GM19351 (cell line): ENCODE data around the gene LRMDA.

Experiments used
- ATAC-seq: cut with Tn5 transposase; IDR thresholded peaks from one replicate; pipeline ENCODE4 v1.9.1; 2021; ENCODE audit warnings: mild to moderate bottlenecking, moderate library complexity; ENCODE audit not compliant: unreplicated experiment

LRMDA gene

GRCh38 chr10:76252733-76253132 lies 821.3 kb downstream of the LRMDA start:
- no peak for ATAC-seq

- no peak for ATAC-seq
These were observed 823.8 kb downstream of the LRMDA start for GRCh38 chr10:76255241-76255640.

- no peak for ATAC-seq
These were observed 826.4 kb downstream of the LRMDA start for GRCh38 chr10:76257816-76258215.

- ATAC-seq, result no peak
These were observed 834.2 kb downstream of the LRMDA start for GRCh38 chr10:76265441-76266113.

- ATAC-seq, result no peak
These were observed 837.1 kb downstream of the LRMDA start for GRCh38 chr10:76268530-76268929.

GRCh38 chr10:76268954-76269353 lies 837.5 kb downstream of the LRMDA start:
- ATAC-seq, result no peak

GRCh38 chr10:76270464-76270863 lies 839.0 kb downstream of the LRMDA start:
- ATAC-seq, result no peak

- no peak for ATAC-seq
These were observed 843.5 kb downstream of the LRMDA start for GRCh38 chr10:76274933-76275332.

- ATAC-seq, result no peak
These were observed 847.5 kb downstream of the LRMDA start for GRCh38 chr10:76278811-76279460.

- no peak for ATAC-seq
These were observed 850.2 kb downstream of the LRMDA start for GRCh38 chr10:76281659-76282058.

GRCh38 chr10:76282061-76283025 lies 850.9 kb downstream of the LRMDA start:
- no peak for ATAC-seq

- ATAC-seq, result no peak
These were observed 852.9 kb downstream of the LRMDA start for GRCh38 chr10:76284351-76284750.

GRCh38 chr10:76285012-76285411 lies 853.6 kb downstream of the LRMDA start:
- ATAC-seq, result no peak

GRCh38 chr10:76285515-76285914 lies 854.1 kb downstream of the LRMDA start:
- ATAC-seq, result no peak

GRCh38 chr10:76286536-76286935 lies 855.1 kb downstream of the LRMDA start:
- no peak for ATAC-seq

GRCh38 chr10:76287856-76288255 lies 856.4 kb downstream of the LRMDA start:
- ATAC-seq, result no peak

- ATAC-seq, result no peak
These were observed 859.8 kb downstream of the LRMDA start for GRCh38 chr10:76291175-76291574.

- ATAC-seq, result no peak
These were observed 860.5 kb downstream of the LRMDA start for GRCh38 chr10:76291885-76292284.

GRCh38 chr10:76296957-76297356 lies 865.5 kb downstream of the LRMDA start:
- no peak for ATAC-seq

- no peak for ATAC-seq
These were observed 865.9 kb downstream of the LRMDA start for GRCh38 chr10:76297358-76297757.

GRCh38 chr10:76297780-76298281 lies 866.4 kb downstream of the LRMDA start:
- no peak for ATAC-seq
